CD4-positive, alpha-beta T cell treated with Interleukin-15 for 1 hour (primary cell): ENCODE data around the gene TPSG1.
"Not testable (repeated sequence)": the region's sequence is repeated elsewhere in the genome, so short reads cannot be mapped to it uniquely, and the experiment has no call there.

ENCODE experiments used
- DNase-seq: peaks from one replicate; pipeline ENCODE4 v3.0.0-alpha.2; 2020

TPSG1 gene

DNA sequence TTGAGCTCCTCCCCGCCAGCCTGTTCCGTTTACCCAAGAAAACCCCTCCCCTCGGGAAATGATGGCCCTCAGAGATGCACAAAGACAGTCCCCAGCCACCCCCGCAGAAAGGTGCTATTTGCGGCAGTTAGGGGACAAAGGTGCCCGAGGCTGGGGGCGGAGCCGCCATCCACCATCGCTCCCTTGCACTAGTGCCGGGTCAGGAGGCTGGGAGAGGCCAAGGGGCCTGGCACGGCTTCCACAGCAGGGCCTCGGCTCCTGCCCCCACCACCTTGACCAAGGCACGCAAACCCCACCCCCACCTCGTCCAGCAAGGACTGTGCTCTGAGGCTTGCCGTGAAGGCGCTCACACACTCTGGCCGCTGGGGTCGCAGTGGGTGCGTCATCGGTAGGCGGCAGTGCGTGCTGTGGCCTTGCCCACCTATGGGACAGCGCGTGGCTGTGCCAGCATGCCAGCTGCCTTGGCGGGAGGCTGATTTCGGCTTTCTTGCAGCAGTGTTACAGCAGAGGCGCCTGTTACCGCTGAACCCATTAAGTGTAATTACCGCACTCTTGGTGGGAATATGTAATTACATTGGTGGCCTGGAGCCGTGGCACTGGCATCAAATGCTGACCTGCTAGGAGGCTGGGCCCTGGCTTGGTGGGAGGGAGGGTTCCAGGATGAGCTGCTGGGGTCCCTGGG is 31.8 kb downstream of the TPSG1 start:
- no peak for DNase-seq

- DNase-seq: no peak
Observed at GRCh38 chr16:1192384-1193073, 32.5 kb downstream of the TPSG1 start.

DNA sequence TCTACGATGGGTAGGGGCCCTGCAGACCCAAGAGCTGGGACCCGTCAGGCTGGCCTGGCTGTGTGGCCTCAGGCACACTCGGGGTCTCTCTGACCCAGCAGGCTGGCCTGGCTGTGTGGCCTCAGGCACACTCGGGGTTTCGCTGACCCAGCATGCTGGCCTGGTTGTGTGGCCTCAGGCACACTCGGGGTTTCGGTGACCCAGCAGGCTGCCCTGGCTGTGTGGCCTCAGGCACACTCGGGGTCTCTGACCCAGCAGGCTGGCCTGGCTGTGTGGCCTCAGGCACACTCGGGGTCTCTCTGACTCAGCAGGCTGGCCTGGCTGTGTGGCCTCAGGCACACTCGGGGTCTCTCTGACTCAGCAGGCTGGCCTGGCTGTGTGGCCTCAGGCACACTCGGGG is 34.3 kb downstream of the TPSG1 start:
- not testable (repeated sequence) for DNase-seq

DNA sequence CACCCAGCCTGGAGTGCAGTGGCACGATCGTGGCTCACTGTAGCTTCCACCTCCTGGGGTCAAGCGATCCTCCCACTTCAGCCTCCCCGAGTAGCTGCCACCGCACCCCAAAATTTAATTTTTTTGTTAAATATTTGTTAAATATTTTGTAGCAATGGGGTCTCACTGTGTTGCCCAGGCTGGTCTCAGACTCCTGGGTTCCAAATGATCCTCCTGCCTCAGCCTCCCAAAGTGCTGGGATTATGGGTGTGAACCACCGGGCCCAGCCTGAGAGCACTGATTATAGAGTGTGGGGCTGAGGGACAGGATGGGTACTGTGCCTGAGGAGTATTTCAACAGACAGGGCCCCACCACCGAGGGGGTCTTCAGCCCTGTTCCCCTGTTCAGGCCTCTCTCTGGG is 35.6 kb downstream of the TPSG1 start:
- DNase-seq: no peak

DNA sequence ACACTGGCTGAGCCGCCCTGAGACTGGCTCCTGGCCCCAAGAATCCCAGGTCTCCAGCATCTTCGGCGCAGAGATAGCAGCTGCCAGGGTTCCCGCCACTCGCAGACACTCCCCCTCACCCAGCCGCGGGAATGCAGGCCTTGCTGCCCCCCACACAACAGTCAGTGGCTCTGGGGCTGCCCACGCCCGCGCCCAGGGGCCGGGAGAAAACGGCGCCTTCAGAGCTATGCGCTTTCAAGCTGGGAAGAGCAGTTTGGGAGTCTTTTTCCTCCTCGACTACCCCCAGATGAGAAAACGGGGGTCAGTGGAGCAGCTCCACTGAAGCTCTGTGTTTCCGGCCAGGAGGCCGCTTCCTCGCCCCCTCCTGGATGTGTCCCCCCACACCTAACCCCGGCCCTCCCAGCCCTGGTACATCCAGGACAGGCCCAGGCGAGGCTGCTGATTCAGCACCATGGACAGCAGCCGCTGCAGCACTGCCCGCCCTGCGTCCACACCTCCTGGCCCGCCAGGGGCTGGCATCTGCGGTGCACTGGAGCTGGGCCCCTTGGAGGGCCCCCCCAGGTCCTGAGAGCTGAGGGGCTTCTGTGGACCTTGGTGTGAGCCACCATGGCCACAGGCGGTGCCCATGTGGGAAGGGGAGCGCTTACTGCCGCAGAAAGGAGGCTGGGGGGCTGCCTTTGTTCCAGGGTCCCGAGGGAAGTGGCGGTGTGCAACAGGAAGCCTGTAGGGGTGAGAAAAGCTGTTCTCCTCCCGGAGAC is 36.5 kb downstream of the TPSG1 start:
- no peak for DNase-seq

DNA sequence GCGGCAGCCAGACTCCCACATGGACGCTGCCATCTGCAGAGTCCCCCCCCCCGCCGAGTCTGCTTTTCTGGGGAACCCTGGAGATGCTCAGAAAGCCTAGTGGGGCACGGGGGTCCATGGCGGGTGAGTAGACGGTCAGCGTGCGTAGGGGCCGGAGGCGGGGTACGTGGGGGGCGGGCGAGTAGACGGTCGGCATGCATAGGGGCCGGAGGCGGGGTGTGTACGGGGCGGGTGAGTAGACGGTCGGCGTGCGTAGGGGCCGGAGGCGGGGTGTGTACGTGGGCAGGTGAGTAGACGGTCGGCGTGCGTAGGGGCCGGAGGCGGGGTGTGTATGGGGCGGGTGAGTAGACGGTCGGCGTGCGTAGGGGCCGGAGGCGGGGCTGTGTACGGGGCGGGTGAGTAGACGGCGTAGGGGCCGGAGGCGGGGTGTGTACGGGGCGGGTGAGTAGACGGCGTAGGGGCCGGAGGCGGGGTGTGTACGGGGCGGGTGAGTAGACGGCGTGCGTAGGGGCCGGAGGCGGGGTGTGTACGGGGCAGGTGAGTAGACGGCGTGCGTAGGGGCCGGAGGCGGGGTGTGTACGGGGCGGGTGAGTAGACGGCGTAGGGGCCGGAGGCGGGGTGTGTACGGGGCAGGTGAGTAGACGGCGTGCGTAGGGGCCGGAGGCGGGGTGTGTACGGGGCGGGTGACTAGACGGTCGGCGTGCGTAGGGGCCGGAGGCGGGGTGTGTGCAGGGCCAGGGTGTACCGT is 39.4 kb downstream of the TPSG1 start:
- DNase-seq: not testable (repeated sequence)

DNA sequence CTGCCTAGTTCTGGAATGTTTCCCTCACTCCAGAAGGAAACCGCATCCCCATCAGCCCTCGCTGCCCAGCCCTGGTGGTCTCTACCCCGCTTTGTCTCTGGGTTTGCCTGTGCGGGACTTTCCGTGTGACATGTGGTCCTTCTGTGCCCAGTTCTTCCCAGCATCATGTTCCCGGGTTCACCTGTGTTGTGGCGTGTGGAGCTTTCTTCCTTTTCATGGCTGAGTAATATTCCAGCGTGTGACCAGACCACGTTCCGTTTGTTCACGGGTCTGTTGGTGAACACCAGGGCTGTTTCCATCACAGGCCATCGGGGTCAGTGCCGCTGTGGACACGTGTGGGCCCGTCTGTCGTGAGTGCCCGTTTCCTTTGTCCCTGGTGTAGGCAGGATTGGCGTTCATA is 40.1 kb downstream of the TPSG1 start:
- DNase-seq: no peak

- no peak for DNase-seq
Observed at GRCh38 chr16:1184156-1184868, 40.8 kb downstream of the TPSG1 start.

- DNase-seq: no peak
Observed at GRCh38 chr16:1182950-1183907, 41.8 kb downstream of the TPSG1 start.

DNA sequence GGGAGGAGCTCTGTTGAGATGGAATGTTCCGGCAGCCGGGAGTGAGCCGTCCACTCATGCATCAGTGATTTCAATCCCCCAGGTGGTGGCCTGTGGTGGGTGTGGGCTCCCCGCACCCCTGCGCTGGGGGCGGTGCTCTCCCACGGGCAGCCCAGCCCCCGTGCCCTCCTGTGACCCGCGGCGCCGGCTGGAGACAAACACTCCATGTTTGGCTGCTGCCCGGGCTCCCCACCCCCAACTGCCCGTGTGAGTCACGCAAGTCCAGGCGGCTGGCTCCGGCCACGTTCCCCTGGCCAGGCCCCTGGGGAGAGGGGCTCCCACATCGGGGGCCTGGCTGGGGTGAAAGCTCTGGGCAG is 42.8 kb downstream of the TPSG1 start:
- DNase-seq: no peak

- DNase-seq: no peak
Observed at GRCh38 chr16:1181404-1182315, 43.4 kb downstream of the TPSG1 start.

- DNase-seq: no peak
Observed at GRCh38 chr16:1180549-1181403, 44.3 kb downstream of the TPSG1 start.

- no peak for DNase-seq
Observed at GRCh38 chr16:1178295-1178910, 46.7 kb downstream of the TPSG1 start.

GRCh38 chr16:1177750-1178149 is 47.3 kb downstream of the TPSG1 start:
- no peak for DNase-seq

- DNase-seq: no peak
Observed at GRCh38 chr16:1177053-1177452, 48.0 kb downstream of the TPSG1 start.

DNA sequence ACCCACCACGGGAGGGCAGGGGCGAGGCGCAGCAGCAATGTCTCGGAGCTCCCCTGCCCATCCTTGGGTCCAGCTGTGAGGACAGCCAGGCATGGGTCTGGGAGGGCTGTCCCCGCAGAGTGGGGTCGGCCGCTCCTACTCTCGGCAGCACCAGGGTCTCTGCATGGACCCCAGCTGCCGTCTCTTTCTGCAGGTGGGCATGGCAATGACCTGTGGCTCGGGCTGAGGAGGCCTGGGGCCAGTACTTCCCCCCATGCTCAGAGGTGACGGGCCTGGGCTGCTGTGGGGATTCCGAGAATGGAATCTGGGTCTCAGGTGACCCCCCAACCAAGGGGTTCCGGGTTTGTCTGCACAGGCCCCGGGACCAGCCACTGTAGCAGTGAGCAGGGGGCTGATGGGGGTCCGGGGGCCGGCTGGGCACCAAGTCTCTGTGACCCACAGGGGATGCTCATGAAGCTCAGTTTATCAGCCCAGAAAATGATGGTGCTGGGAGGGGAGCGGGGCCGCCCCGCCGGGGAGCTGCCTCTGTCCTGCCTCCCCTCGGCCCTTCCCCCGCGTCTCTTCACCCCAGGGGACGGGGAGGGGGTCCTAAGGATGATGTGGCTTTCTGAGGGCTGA is 48.7 kb downstream of the TPSG1 start:
- no peak for DNase-seq

GRCh38 chr16:1175566-1176279 is 49.3 kb downstream of the TPSG1 start:
- no peak for DNase-seq
